GM23338 (cell line): Measurements from ENCODE around the gene KCNT1.

Experiments
- CREB1 ChIP-seq: fragments of 250-450 bp; sonication (Bioruptor Pico); IDR thresholded peaks from 2 replicates; pipeline ENCODE4 v1.5.0; 2020; ENCODE audit warnings: low read depth, mild to moderate bottlenecking, moderate library complexity
- EZH2 ChIP-seq: fragments of 200-600 bp; sonication (generic); IDR thresholded peaks from one replicate; pipeline ENCODE4 v1.8.0; 2017; ENCODE audit warnings: antibody characterized with exemption, mild to moderate bottlenecking, low read depth; ENCODE audit not compliant: unreplicated experiment
- EZH2phosphoT487 ChIP-seq: fragments of 200-600 bp; sonication (generic); IDR thresholded peaks from one replicate; pipeline ENCODE4 v1.8.1; 2018; ENCODE audit warnings: antibody characterized with exemption; ENCODE audit not compliant: unreplicated experiment
- JUNB ChIP-seq: IDR thresholded peaks from one replicate; pipeline ENCODE4 v1.6.1; 2016; ENCODE audit warnings: antibody characterized with exemption; ENCODE audit not compliant: unreplicated experiment
- NANOG ChIP-seq: IDR thresholded peaks from 2 replicates; pipeline ENCODE4 v1.6.1; 2016; ENCODE audit warnings: antibody characterized with exemption, borderline replicate concordance
- POLR2AphosphoS5 ChIP-seq: IDR thresholded peaks from 2 replicates; pipeline ENCODE4 v1.6.1; 2016; ENCODE audit warnings: antibody characterized with exemption, low read depth
- STAT1 ChIP-seq: IDR thresholded peaks from one replicate; pipeline ENCODE4 v1.6.1; 2016; ENCODE audit warnings: antibody characterized with exemption; ENCODE audit not compliant: unreplicated experiment
- ZNF114 ChIP-seq: fragments of 250-450 bp; sonication (Bioruptor Pico); IDR thresholded peaks from 2 replicates; pipeline ENCODE4 v1.5.0; 2020; ENCODE audit warnings: mild to moderate bottlenecking, moderate library complexity
- ZNF331 ChIP-seq: fragments of 250-450 bp; sonication (Bioruptor Pico); IDR thresholded peaks from 2 replicates; pipeline ENCODE4 v1.5.0; 2020; ENCODE audit warnings: low read depth, mild to moderate bottlenecking, moderate library complexity
- ZNF462 ChIP-seq: fragments of 250-450 bp; sonication (Bioruptor Pico); IDR thresholded peaks from 2 replicates; pipeline ENCODE4 v1.5.0; 2020; ENCODE audit warnings: mild to moderate bottlenecking, moderate library complexity
- TF ChIP-seq, protein P1 (sequence below), 2 experiments: fragments of 200-600 bp in 1 of 2; sonication (generic) in 1 of 2; conservative IDR thresholded peaks; 2 replicates each; pipeline versions ENCODE4 v1.5.1 to v1.6.1; 2016 to 2017; ENCODE audit warnings: antibody characterized with exemption in 2 of 2, low read depth in 2 of 2, mild to moderate bottlenecking in 2 of 2, moderate library complexity in 1 of 2
- TF ChIP-seq, protein P2 (sequence below): IDR thresholded peaks from one replicate; pipeline ENCODE4 v1.6.1; 2018; ENCODE audit warnings: antibody characterized with exemption; ENCODE audit not compliant: unreplicated experiment
- TF ChIP-seq, protein P3 (sequence below): IDR thresholded peaks from 2 replicates; pipeline ENCODE4 v1.6.1; 2016; ENCODE audit warnings: antibody characterized with exemption

GRCh38 chr9:135706288-135706687, 4.3 kb downstream of the KCNT1 start:
- TF ChIP-seq, protein P1, sequence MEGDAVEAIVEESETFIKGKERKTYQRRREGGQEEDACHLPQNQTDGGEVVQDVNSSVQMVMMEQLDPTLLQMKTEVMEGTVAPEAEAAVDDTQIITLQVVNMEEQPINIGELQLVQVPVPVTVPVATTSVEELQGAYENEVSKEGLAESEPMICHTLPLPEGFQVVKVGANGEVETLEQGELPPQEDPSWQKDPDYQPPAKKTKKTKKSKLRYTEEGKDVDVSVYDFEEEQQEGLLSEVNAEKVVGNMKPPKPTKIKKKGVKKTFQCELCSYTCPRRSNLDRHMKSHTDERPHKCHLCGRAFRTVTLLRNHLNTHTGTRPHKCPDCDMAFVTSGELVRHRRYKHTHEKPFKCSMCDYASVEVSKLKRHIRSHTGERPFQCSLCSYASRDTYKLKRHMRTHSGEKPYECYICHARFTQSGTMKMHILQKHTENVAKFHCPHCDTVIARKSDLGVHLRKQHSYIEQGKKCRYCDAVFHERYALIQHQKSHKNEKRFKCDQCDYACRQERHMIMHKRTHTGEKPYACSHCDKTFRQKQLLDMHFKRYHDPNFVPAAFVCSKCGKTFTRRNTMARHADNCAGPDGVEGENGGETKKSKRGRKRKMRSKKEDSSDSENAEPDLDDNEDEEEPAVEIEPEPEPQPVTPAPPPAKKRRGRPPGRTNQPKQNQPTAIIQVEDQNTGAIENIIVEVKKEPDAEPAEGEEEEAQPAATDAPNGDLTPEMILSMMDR (conservative IDR thresholded peaks at IDR 0.05; ENCODE audit: low read depth in 2 of 2) = no peak
- TF ChIP-seq JUNB (no peak), ZNF114 (no peak), POLR2AphosphoS5 (no peak), EZH2phosphoT487 (no peak), CREB1 (CRISPR knock-in tag) (no peak), ZNF331 (CRISPR knock-in tag) (no peak), EZH2 (no peak), STAT1 (no peak), ZNF462 (no peak), NANOG (no peak)
- TF ChIP-seq, protein P2, sequence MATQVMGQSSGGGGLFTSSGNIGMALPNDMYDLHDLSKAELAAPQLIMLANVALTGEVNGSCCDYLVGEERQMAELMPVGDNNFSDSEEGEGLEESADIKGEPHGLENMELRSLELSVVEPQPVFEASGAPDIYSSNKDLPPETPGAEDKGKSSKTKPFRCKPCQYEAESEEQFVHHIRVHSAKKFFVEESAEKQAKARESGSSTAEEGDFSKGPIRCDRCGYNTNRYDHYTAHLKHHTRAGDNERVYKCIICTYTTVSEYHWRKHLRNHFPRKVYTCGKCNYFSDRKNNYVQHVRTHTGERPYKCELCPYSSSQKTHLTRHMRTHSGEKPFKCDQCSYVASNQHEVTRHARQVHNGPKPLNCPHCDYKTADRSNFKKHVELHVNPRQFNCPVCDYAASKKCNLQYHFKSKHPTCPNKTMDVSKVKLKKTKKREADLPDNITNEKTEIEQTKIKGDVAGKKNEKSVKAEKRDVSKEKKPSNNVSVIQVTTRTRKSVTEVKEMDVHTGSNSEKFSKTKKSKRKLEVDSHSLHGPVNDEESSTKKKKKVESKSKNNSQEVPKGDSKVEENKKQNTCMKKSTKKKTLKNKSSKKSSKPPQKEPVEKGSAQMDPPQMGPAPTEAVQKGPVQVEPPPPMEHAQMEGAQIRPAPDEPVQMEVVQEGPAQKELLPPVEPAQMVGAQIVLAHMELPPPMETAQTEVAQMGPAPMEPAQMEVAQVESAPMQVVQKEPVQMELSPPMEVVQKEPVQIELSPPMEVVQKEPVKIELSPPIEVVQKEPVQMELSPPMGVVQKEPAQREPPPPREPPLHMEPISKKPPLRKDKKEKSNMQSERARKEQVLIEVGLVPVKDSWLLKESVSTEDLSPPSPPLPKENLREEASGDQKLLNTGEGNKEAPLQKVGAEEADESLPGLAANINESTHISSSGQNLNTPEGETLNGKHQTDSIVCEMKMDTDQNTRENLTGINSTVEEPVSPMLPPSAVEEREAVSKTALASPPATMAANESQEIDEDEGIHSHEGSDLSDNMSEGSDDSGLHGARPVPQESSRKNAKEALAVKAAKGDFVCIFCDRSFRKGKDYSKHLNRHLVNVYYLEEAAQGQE = no peak
- TF ChIP-seq, protein P3, sequence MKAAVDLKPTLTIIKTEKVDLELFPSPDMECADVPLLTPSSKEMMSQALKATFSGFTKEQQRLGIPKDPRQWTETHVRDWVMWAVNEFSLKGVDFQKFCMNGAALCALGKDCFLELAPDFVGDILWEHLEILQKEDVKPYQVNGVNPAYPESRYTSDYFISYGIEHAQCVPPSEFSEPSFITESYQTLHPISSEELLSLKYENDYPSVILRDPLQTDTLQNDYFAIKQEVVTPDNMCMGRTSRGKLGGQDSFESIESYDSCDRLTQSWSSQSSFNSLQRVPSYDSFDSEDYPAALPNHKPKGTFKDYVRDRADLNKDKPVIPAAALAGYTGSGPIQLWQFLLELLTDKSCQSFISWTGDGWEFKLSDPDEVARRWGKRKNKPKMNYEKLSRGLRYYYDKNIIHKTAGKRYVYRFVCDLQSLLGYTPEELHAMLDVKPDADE = no peak
